ENCODE measurements around the gene UBTF.
"Not testable (repeated sequence)": the region's sequence is repeated elsewhere in the genome, so short reads cannot be mapped to it uniquely, and the experiment has no call there.

The UBTF gene

GRCh38 chr17:44247876-44248736, 28.6 kb upstream of the UBTF start:
- no peak for DNase-seq (ENCODE audit: low read depth in 2 of 2)

DNA sequence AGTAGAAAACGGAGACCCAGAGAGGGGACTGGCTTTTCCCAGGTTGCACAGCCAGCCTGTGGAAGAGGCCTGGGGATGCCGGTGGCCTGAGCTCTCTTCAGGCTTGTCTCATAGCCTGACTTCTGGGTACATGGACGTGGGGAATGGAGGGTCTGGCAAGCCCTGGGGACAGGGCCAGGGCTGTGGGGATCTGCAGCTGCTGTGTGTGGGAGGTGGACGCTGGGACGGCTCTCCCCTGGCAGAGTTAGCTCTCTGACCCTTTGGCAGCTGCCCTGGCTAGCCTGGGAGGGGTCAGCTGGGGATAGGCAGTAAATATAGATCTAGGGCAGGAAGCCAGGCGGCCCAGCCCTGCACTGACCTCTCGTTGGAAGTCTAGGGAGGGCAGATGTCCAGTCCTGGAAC, 28.0 kb upstream of the UBTF start:
- DNase-seq (ENCODE audit: low read depth in 2 of 2) = no peak

DNA sequence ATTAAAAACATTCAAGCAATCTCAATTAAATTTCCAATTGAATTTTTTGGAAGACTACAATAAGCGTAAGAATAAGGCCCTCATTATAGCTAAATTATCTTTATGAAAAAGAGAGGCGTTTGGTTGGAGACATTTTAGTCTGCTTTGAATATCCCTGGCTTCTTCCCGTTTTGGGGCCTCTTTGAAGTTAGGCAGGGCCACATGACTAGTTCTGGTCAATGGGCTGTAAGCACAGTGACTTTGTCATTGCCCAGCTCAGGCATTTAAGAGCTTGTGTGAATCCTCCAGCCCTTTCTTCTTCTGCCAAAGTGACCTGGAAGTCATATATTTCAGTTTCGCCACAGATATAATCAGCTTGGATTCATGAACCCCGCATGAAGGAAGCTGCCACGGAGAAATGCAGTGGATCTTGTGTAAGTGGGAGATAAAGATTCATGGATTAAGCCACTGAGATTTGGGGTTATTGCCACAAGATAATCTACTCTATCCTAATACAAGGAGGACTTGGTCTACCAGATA, 21.7 kb upstream of the UBTF start:
- no peak for DNase-seq (ENCODE audit: low read depth in 2 of 2)

- DNase-seq (ENCODE audit: low read depth in 2 of 2) = not testable (repeated sequence)
These were observed 18.4 kb upstream of the UBTF start for GRCh38 chr17:44237886-44238285.

DNA sequence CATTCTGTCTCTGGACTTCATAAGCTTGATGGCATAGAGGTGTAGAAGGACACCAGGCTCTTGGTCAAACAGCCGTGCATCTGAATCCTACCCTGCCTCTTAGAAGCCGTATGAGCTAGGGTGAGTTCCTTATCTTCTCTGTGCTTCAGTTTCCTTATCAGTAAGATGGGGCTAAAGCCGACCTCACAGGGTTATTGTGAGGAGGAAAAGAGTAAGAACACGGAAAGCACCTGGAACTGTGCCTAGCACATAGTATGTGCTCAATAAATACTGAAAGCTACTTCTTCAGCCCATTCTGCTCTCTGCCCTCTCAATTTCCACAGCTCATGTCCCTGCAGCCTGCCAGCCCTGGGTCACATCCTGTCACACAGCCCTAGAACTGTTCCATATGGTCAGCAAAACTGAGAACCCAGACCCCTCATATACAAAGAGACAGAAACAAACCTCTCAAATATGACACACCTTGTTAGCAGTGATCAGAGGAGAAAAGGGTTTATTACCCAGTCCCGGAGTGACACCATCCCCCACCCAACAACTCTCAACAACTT, 17.0 kb upstream of the UBTF start:
- DNase-seq (ENCODE audit: low read depth in 2 of 2) = no peak

DNA sequence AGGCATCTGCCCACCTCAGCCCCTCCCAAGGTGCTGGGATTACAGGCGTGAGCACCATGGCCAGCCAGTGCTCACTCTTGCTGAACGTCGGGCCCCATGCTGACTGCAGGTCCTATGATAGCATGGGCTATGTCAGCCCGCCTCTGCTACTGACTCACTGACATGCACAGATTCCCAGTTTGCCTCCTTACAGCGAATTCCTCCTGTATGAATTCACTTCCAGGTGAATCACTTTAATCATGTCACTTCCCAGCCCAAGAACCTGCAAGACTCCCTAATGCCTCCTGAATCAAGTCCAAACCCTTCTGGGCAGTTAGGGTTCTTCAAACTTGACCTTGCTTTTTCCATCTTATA, 16.1 kb upstream of the UBTF start:
- DNase-seq (ENCODE audit: low read depth in 2 of 2) = no peak

DNA sequence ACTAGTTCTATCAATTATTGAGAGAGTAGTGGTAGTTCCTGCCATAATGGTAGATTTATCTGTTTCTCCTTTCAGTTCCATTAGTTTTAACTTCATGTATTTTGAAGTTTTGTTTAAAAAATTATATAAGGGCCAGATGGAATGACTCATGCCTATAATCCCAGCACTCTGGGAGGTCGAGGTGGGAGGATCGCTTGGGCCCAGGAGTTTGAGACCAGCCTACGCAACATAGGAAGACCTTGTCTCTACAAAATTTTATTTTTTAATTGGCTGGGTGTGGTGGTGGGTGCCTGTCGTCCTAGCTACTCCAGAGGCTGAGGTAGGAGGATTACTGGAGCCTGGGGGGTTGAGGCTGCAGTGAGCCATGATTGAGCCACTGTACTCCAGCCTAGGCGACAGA, 14.1 kb upstream of the UBTF start:
- no peak for DNase-seq (ENCODE audit: low read depth in 2 of 2)

GRCh38 chr17:44232061-44232460, 12.6 kb upstream of the UBTF start:
- DNase-seq (ENCODE audit: low read depth in 2 of 2) = no peak

DNA sequence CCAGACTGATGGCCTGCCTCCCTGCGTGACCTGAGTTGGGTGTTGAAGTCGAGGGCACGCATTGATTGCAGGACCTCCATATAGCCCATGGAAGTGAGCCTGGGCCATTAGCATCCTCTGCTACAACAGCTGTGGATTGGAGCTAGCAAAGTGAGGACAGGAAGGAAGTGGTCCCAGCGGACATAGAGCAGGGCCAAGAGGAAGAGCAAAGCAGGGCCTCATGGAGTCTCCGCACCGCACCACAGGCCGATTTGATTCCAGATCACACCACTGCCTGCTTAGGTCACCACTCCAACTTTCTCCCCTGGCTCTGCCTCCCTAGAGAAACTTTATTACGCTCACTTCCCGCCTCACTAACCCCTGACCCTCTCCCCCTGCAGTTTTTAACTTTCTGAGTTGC, 10.7 kb upstream of the UBTF start:
- DNase-seq (ENCODE audit: low read depth in 2 of 2) = no peak

- DNase-seq (ENCODE audit: low read depth in 2 of 2) = no peak
These were observed 9.6 kb upstream of the UBTF start for GRCh38 chr17:44229090-44229489.

GRCh38 chr17:44223541-44224071, 4.1 kb upstream of the UBTF start:
- no peak for DNase-seq (ENCODE audit: low read depth in 2 of 2)

DNA sequence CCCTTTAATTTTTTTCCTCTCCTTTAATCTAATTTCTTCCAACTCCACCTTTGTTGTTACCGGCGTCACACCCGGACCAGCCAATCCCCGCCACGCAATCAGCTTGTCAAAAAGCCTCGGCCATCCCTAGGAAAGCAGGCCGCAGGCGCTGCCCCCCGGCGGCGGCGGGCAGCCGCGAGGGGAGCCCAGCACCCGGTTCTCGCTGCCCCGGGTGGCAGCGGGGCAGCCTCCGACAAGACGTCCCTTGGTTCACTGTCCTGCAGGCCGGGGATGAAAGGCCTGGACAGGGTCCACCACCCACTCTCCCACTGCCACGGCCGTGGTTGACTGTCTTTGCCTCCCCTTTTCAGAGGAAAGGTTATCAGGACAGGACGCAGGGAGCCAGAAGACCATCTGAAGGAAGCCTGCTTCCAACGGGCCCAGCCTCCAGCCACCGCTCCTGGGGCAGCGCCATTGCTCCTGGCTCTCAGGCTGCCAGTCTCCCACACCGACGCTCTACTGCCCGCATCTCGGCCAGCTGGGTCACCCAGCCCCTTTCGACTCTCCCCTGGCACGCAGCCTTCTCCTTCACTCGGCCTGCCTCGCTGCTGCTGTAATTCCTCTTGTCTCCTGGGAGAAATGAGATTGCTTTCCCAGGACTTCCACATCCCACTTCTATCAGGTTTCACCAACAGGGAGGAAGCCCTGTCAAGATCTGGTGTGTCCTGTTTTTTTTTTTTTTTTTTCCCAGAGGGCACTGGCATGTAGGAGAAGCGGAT, 2.8 kb upstream of the UBTF start:
- DNase-seq (ENCODE audit: low read depth in 2 of 2) = no peak

GRCh38 chr17:44221862-44222111, 2.3 kb upstream of the UBTF start:
- no peak for DNase-seq (ENCODE audit: low read depth in 2 of 2)

DNA sequence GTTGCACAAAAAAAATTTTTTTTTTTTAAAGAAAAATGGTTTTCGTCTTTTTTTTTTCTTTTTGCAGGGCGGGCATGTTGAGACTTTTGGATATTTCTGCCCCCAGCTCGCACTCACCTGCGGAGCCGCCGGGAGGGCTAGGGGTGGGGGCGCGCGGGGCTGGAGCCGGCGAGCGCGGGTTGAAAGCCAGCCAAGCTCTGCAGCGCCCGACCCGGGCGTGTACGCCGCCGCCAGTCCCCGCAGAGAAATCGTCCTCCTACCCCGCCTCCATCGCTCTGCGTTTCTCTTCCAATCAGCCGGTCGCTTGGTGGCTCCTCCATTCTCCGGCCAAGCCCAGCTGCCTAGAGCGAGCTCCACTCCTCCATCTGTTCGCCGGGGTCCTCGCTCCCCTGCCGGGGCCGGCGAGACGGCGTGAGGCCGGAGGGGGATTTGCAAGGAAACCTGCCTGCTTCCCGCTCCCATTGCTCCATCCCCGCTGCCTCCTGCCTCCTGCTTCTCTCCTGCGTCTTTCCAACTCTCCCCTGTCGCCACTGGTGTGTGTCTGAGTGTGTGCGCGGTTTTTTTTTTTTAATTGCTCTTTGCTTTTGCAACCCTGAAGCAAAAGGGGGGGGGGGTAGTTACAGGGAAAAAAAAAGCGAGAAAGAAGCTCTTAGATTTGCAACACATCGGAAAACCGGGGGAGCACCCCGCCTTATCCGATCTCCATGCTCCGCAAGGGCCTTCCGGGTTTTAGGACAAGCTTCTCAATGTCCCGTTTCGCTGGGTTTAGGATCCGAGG, 1.8 kb upstream of the UBTF start:
- DNase-seq (ENCODE audit: low read depth in 2 of 2) = no peak

GRCh38 chr17:44220213-44221083, 973 bp upstream of the UBTF start:
- DNase-seq (ENCODE audit: low read depth in 2 of 2) = no peak

- no peak for DNase-seq (ENCODE audit: low read depth in 2 of 2)
These were observed 313 bp downstream of the UBTF start for GRCh38 chr17:44219108-44219615.

- peak; percentile 84 to 88 for DNase-seq (ENCODE audit: low read depth in 2 of 2)
These were observed 949 bp downstream of the UBTF start for GRCh38 chr17:44218344-44219107.

GRCh38 chr17:44217738-44218343, 1.6 kb downstream of the UBTF start:
- DNase-seq (ENCODE audit: low read depth in 2 of 2) = no peak

DNA sequence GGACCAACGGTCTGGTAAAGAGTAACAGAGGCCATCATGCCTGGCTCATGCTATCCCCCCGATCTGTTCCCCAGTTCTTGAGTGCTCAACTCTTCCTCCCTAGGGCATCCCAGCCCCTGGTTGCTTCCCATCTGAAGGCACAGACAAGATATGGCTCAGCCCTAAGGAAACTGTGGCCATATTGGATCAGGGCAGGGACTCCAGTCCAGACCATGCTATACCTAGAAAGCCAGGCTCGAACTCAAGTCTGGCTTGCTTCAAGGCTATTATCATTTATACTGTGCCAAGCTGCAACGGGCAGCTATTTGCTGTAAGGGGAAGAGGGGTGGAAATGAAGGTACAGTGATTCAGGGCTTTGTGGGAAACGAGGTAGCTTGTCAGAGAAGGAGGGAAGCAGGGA, 2.8 kb downstream of the UBTF start:
- no peak for DNase-seq (ENCODE audit: low read depth in 2 of 2)

- no peak for DNase-seq (ENCODE audit: low read depth in 2 of 2)
These were observed 3.3 kb downstream of the UBTF start for GRCh38 chr17:44216173-44216572.
